DND-41 (cell line): ENCODE results near the gene SLBP.

Source experiments
- ATAC-seq: fragments of 200-7000 bp; cut with Tn5 transposase; 3 replicates; pipeline ENCODE4 v1.9.1; 2021; ENCODE audit warnings: low read depth; ENCODE audit not compliant: insufficient read depth
- DNase-seq: peaks from one replicate; pipeline ENCODE4 v3.0.0-alpha.2; 2020
- H2AFZ ChIP-seq: 2 replicates; pipeline ENCODE4 v1.6.0; 2012; ENCODE audit warnings: low read depth, low read length
- H3K27ac ChIP-seq: 2 replicates; pipeline ENCODE4 v1.5.1; 2012; ENCODE audit warnings: low read length, inconsistent platforms
- H3K27me3 ChIP-seq: fragments of 200-600 bp; sonication (generic); 2 replicates; pipeline ENCODE4 v1.6.0; 2012; ENCODE audit warnings: low read length, mild to moderate bottlenecking, inconsistent platforms; ENCODE audit not compliant: insufficient read depth, poor library complexity
- H3K36me3 ChIP-seq: 2 replicates; pipeline ENCODE4 v1.5.1; 2012; ENCODE audit warnings: low read length, inconsistent platforms; ENCODE audit not compliant: insufficient read depth
- H3K4me1 ChIP-seq: 2 replicates; pipeline ENCODE4 v1.5.1; 2012; ENCODE audit warnings: mild to moderate bottlenecking, low read length; ENCODE audit not compliant: insufficient read depth
- H3K4me2 ChIP-seq: 2 replicates; pipeline ENCODE4 v1.6.0; 2012; ENCODE audit warnings: mild to moderate bottlenecking, moderate library complexity, low read length, inconsistent platforms; ENCODE audit not compliant: insufficient read depth
- H3K4me3 ChIP-seq, 2 experiments: fragments of 200-600 bp in 1 of 2; shearing (Covaris generic) in 1 of 2; 2 replicates each; pipeline ENCODE4 v1.5.1; 2012 to 2016; ENCODE audit warnings: inconsistent platforms in 2 of 2, low read length in 2 of 2, mild to moderate bottlenecking in 2 of 2, low read depth in 1 of 2, moderate library complexity in 1 of 2
- H3K79me2 ChIP-seq: 2 replicates; pipeline ENCODE4 v1.6.0; 2012; ENCODE audit warnings: low read length, inconsistent platforms; ENCODE audit not compliant: insufficient read depth
- H3K9ac ChIP-seq: 2 replicates; pipeline ENCODE4 v1.6.0; 2012; ENCODE audit warnings: low read depth, mild to moderate bottlenecking, inconsistent platforms, low read length, moderate library complexity
- H3K9me3 ChIP-seq: 2 replicates; pipeline ENCODE4 v1.5.1; 2012; ENCODE audit warnings: low read length, moderate library complexity, mild to moderate bottlenecking, inconsistent platforms; ENCODE audit not compliant: insufficient read depth, severe bottlenecking
- H4K20me1 ChIP-seq: 2 replicates; pipeline ENCODE4 v1.6.0; 2012; ENCODE audit warnings: low read length; ENCODE audit not compliant: insufficient read depth
- CTCF ChIP-seq: IDR thresholded peaks from 2 replicates; pipeline ENCODE4 v1.5.1; 2012; ENCODE audit warnings: borderline replicate concordance, low read length, moderate library complexity, mild to moderate bottlenecking; ENCODE audit not compliant: poor library complexity, severe bottlenecking; ENCODE audit errors: extremely low read depth
- EZH2 ChIP-seq: IDR thresholded peaks from 3 replicates; pipeline ENCODE4 v1.6.1; 2012; ENCODE audit warnings: borderline replicate concordance, low read depth, mild to moderate bottlenecking, moderate library complexity, low read length, inconsistent platforms; ENCODE audit not compliant: severe bottlenecking

SLBP gene

GRCh38 chr4:1751155-1751918, 39.2 kb upstream of the SLBP start:
- Histone ChIP-seq H3K36me3 (no peaks in the 10 kb centered on the region), H4K20me1 (peaks cover 17% of the 10 kb centered on the region), H3K27ac (no peak overlapping the region), H2AFZ (no peak overlapping the region), H3K4me2 (no peak overlapping the region), H3K4me1 (peaks cover 6% of the 10 kb centered on the region), H3K79me2 (no peaks in the 10 kb centered on the region), H3K9ac (no peak overlapping the region), H3K4me3 (no peak overlapping the region), H3K9me3 (no peaks in the 10 kb centered on the region), H3K27me3 (no peaks in the 10 kb centered on the region)
- no peak for ATAC-seq
- no peak for DNase-seq
- TF ChIP-seq CTCF (no peak), EZH2 (no peak)

- DNase-seq (no peak), ATAC-seq (no peak)
- no peak overlapping the region for H3K4me3 ChIP-seq
- no peak overlapping the region for H3K4me2 ChIP-seq
- H3K36me3 ChIP-seq = peaks cover 4% of the 10 kb centered on the region
- H3K4me1 ChIP-seq = peaks cover 6% of the 10 kb centered on the region
- H2AFZ ChIP-seq = no peak overlapping the region
- H3K9me3 ChIP-seq = no peaks in the 10 kb centered on the region
- no peaks in the 10 kb centered on the region for H3K27me3 ChIP-seq
- H4K20me1 ChIP-seq = peaks cover 22% of the 10 kb centered on the region
- TF ChIP-seq EZH2 (no peak), CTCF (no peak)
- H3K79me2 ChIP-seq = no peaks in the 10 kb centered on the region
- no peak overlapping the region for H3K27ac ChIP-seq
- no peak overlapping the region for H3K9ac ChIP-seq
Measured at GRCh38 chr4:1750381-1751154, 38.4 kb upstream of the SLBP start.

GRCh38 chr4:1749826-1750225, 37.7 kb upstream of the SLBP start:
- no peaks in the 10 kb centered on the region for H3K79me2 ChIP-seq
- no peak overlapping the region for H2AFZ ChIP-seq
- no peak overlapping the region for H3K4me2 ChIP-seq
- peaks cover 6% of the 10 kb centered on the region for H3K4me1 ChIP-seq
- no peak overlapping the region for H3K27ac ChIP-seq
- TF ChIP-seq EZH2 = no peak
- no peak for TF ChIP-seq CTCF
- H3K9ac ChIP-seq = no peak overlapping the region
- DNase-seq (no peak), ATAC-seq (no peak)
- no peaks in the 10 kb centered on the region for H3K9me3 ChIP-seq
- peaks cover 8% of the 10 kb centered on the region for H3K36me3 ChIP-seq
- no peaks in the 10 kb centered on the region for H3K27me3 ChIP-seq
- H3K4me3 ChIP-seq = no peak overlapping the region
- H4K20me1 ChIP-seq = peaks cover 26% of the 10 kb centered on the region
